HG02981 (cell line): Measurements from ENCODE around the gene TNRC18.
"Not testable (repeated sequence)": the region's sequence is repeated elsewhere in the genome, so short reads cannot be mapped to it uniquely, and the experiment has no call there.

Experiments used
- ATAC-seq: cut with Tn5 transposase; IDR thresholded peaks from one replicate; pipeline ENCODE4 v1.9.1; 2021; ENCODE audit warnings: mild to moderate bottlenecking, moderate library complexity; ENCODE audit not compliant: unreplicated experiment

The TNRC18 gene, protein sequence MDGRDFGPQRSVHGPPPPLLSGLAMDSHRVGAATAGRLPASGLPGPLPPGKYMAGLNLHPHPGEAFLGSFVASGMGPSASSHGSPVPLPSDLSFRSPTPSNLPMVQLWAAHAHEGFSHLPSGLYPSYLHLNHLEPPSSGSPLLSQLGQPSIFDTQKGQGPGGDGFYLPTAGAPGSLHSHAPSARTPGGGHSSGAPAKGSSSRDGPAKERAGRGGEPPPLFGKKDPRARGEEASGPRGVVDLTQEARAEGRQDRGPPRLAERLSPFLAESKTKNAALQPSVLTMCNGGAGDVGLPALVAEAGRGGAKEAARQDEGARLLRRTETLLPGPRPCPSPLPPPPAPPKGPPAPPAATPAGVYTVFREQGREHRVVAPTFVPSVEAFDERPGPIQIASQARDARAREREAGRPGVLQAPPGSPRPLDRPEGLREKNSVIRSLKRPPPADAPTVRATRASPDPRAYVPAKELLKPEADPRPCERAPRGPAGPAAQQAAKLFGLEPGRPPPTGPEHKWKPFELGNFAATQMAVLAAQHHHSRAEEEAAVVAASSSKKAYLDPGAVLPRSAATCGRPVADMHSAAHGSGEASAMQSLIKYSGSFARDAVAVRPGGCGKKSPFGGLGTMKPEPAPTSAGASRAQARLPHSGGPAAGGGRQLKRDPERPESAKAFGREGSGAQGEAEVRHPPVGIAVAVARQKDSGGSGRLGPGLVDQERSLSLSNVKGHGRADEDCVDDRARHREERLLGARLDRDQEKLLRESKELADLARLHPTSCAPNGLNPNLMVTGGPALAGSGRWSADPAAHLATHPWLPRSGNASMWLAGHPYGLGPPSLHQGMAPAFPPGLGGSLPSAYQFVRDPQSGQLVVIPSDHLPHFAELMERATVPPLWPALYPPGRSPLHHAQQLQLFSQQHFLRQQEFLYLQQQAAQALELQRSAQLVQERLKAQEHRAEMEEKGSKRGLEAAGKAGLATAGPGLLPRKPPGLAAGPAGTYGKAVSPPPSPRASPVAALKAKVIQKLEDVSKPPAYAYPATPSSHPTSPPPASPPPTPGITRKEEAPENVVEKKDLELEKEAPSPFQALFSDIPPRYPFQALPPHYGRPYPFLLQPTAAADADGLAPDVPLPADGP (N-terminal part only)

DNA sequence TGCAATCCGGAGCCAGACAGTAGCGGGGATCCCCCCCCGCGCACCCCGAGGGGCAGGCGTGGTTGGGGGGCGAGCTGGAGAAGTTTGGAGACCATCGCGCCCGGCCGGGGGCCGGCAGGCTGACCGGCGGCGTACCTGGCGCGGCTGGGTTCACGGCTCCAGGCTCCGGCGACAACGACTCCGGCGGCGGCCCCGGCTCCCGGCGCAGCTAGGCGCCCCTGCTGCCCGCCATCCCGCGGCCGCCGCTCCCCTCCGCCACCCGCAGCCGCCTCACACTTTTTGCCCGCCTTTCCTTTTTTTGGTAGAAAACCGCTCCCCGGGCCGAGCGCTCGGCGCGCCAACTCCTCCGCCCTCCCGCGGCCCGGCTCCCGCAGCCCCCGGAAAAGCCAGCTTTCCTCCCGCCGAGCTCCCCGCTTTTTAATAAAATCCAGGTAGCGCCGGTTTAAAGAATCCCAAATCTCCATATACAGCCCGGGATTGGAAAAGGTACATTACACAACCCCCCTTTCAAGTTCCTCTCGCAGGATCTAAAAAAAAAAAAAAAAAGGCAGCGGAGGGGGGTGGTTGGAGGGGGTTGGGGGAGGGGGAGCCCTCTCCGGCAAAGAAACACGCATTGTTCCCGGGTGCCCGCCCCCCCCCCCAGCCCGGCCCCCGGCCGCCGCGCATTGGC lies at the start of gene TNRC18:
TNRC18 (minus strand) TSS at position 529 of the 670 bp plus-strand sequence. CDS start 2,588 bp downstream, outside the sequence.
- ATAC-seq: no peak

DNA sequence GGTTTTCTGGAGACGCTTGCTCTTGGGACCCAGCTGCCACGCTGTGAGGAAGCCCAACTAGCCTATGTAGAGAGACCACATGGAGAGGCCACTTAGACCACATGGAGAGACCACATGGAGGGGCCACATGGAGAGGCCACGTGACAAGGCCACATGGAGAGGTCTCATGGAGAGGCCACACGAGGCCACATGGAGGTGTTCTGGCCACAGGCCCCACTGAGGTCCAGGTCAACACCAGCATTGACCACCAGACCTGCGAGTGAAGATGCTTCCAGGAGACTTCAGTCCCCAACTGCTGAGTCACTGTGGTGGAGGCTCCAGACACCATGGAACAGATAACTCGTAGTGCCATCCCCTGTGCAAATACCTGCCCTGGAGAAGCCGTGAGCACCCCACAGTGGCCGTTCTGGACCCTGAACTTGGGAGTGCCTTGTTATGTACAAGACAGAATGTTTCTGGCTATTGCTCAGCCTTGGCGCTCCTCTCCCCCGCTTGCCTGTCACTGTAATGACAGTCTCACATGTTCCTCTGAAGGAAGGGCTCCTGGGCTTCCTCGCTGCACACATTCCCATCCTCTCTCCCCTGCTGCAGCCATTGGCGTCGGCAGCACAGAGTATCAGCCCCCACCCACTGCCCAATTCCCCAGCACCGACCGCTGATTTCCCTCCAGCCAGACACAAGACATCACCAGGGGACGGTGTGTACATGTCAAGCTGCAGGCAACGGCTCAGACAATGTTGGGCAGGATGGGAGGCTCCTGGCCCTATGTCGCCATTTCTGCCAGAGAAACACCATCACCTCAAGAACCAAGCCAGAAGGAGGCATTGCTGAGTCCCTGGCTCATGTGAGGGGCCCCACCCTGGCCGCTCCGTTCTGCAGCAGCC lies 49.0 kb upstream of the TNRC18 start:
- ATAC-seq: no peak

DNA sequence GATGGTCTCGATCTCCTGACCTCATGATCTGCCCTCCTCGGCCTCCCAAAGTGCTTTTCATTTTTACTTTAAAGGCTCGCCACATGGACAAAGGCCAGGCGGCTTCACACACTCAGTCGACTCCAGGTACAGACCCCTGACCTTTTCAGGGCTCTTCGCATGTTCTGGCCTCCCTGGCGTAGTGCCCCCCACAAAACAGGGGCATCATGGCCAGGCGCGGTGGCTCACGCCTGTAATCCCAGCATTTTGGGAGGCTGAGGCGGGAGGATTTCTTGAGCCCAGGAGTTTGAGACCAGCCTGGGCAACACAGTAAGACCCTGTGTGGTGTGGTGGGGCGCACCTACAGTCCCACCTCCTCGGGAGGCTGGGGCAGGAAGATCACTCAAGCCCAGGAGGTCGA lies 48.0 kb upstream of the TNRC18 start:
- ATAC-seq: not testable (repeated sequence)

DNA sequence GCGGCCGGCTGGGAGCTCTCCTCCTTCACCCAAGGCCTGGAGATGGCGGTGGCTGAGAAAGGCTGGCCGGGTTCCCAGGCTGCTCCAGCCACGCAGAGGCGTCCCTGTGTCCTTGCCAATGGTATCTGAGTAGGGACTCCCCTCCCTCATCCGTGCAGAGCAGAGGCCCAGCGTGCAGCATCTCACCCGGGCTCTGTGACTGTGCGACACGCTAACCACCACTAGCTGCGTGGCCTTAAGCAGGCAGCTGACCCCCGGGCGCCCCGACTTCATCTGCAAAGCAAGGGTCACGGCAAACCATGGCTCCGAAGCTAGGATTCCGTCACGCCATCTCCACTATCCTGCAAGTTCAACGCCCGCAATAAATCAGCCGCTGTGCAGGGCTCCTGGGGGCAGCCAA lies 47.2 kb upstream of the TNRC18 start:
- ATAC-seq: no peak

DNA sequence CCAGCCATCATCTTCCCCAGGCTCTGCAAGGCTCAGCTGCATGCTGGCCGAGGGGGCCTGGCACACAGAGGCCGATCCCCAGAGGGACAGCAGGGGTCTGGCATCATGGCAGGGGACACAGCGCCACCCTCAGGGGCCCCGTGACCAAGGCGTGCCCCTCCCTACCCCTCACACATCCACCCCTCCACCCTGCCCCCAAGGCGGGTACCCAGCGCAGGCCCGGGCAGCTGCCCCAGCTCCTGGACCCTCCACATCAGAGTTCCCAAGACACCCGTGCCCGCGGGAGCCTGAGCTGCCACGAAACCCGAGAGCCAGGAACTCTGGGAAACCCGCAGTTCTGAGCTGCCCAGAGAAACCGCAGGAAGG lies 46.5 kb upstream of the TNRC18 start:
- no peak for ATAC-seq

DNA sequence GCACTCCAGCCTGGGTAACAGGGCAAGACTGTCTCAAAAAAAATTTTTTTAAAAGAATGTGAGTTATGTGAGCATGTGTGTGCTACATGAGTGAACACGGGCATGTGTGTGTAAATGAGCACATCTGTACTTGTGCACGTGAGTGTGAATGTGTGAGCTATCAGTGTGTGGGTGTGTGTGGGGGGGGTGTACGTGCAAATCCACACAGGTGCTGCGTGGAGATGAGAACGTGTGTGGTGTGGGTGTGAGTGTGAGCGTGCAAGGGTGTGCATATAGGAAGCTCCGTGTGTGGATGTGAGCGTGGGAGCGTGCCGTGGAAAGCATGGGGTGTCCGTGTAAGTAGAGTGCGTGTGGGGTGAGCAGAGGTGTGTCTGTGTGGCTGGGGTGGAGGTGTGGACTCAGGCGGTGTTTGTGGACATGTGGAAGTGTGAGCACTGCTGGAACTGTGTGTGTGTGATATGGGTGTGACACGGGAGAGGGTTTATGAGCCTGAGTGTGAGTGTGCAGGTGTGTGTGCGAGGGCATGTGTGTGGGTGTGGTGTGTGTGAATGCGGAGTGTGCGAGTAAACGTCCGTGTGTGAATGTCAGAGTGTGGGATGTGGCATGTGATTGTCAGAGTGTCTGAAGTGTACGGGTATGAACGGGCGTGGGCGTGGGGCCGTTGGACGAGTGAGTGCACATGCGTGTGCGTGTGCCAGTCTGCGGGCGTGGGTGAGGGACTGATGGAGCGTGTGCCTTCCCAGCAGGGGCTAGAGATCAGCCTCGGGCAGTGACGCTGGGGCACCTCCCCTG lies 45.9 kb upstream of the TNRC18 start:
- no peak for ATAC-seq

DNA sequence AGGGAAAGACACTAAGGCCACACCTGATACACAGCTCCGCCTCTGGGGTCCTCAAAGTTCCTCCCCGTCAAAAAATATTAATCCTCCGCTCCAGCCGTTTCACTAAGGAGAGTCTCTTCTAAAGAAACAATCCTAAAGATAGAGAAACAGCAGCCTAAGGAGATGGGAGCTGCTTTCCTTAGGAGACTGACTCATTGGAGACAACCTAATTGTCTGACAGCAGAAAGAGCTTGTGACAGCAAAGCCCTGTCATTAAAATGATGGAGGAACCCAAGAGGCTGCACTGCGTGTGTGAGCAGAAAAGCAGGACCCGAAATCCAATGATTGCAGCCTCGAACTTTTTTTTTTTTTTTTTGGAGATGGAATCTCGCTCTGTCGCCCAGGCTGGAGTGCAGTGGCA lies 44.0 kb upstream of the TNRC18 start:
- ATAC-seq: no peak

DNA sequence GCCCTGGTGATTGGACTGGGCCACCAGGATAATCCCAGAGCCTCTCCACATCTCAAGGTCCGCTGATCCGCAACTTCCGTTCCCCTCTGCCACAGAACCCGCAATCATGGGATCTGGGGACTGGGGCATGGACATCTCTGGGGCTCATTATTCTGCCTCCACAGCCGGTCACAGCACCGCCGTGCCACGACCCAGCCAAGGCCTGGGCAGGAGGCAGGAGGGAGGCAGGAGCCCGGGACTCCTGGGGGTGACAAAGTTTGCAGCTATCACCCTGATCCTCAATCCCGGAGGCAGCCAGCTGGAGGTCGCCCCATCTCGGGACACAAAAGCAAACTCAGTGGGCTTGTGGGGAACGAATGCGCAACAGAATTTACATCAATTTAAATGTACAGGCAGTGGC lies 42.9 kb upstream of the TNRC18 start:
- no peak for ATAC-seq

DNA sequence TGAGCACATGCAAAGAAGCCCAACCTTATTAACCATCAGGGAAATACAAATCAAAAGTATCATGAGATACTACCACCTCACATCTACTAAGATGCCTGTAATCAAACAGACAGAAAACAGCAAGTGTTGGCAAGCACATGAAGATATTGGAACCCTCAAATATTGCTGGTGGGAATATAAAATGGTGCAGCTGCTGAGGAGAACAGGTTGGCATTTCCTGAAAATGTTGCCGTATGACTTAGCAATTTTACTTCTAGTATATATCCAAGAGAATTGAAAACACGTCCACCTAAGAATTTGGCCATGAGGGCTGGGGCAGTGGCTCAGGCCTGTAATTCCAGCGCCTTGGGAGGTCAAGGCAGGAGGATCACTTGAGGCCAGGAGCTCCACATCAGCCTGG lies 39.4 kb upstream of the TNRC18 start:
- no peak for ATAC-seq

DNA sequence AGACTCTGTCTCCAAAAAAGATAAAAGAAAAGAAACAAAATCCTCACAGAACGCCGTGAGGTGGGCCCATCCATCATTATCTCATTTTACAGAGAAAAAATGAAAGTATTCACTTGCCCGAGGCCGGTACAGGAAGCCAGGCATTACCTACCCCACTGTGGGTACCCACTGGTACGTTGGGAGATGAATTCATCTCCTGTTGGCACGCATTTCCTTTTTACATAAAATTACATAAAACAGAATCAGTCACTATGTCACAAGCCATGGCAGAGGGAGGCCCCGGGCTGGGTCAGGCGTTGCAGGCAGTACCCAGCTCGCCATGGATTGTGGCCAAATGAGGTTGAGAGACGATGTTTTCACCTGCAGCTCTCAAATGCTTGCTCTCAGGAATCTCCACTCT lies 38.6 kb upstream of the TNRC18 start:
- ATAC-seq: no peak

DNA sequence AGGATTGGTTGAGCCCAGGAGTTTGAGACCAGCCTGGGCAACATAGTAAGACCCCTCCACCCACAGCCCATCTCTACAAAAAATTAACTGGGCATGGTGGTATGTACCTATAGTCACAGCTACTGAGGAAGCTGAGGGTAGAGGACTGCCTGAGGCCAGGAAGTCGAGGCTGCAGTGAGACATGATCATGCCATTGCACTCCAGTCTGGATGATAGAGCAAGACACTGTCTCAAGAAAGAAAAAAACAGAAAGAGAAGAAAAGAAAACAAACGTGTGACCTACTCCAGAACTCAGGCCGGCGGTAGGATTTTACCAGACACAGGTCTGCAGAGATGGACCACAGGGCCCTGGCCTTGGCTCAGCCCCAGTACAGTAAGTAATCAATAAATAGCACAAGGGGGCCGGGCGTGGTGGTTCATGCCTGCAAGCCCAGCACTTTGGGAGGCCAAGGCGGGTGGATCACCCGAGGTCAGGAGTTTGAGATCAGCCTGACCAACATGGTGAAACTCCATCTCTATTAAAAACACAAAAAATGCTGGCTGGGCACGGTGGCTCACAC lies 35.4 kb upstream of the TNRC18 start:
- no peak for ATAC-seq

DNA sequence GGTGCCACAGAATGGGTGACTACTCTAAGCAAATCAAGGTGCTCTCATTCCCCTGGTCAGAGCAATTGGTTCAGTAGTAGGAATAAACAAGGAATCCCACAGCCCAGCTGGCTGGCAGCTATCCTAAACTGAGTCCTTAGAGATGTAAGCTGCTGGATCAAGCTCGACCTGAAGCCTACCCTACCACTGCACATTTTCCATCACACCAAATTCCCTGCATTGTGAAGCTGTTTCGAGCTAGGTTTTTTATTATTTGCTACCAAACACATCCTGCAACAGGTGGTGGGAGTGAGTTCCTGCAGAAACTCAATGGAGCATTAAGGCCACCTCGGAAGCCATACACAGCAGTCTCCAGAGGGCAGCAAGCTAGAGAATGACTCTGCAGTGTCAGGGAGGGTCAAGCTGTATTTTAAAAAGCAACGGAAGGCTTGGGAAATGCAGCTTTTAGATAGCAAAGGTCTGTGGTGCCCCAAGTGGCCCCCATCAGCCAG lies 33.7 kb upstream of the TNRC18 start:
- no peak for ATAC-seq

DNA sequence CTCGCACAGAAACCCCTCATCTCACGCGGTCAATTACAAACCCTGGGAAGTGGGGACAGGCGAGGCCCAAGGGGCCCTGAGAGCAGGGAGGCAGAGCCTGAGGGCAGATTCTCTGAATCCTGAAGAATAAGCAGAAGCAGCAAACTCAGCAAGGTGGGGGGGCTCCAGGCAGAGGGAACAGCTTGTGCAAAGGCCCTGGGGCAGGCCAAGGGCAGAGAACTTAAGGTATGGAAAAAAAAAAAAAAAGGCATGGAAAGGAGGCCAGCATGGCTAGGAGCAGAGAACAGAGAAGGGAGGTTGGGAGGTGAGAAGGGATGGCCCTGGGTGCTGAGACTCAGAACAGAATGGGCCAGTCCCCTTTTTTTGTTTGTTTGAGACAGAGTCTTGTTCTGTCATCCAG lies 32.8 kb upstream of the TNRC18 start:
- no peak for ATAC-seq

DNA sequence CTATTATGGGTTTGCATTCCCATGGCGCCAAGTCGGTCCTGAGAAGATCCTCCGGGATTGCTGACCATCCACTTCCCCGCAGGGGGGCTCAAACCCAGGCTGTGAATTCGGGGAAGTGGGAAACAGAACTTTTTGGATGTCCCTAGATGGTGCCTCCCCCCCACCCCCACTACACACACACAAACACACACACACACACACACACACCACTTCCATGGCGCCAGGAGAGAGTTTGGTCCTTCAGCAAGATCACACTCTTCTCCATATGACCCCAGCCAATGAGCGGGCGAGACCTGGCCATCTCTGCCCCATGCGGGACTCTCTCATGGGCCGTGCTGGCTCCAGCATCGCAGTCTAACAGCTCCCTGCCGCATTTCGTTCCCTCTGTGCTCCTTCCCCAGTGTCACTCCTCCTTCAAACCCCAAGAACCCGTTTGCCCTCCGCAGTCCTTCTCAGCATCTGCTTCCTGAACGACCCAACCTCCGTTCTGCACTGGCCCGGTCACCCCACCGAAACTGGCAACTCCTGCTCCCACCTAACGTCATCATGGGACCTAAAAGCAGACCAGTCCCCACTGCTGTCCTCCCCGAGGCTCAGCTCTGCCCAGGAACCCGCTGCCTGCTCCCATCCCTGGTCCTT lies 32.1 kb upstream of the TNRC18 start:
- ATAC-seq: no peak

DNA sequence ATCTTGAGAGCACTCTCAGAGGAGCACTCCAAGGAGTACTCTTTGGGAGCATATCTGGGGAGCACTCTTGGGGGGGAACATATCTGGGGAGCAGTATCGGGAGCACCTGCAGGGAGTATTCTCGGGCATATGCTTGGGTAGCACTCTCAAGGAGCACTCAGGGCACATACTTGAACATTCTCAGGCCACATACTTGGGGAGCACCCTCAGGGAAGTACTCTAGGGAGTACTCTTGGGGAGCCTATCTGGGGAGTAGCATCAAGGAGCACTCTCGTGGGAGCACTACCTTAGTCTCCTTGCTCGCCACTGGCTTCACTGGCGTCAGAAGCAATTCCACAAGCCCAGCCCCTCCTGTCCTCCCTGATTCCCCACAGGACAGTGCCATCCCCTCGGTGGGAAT lies 31.5 kb upstream of the TNRC18 start:
- ATAC-seq: no peak

DNA sequence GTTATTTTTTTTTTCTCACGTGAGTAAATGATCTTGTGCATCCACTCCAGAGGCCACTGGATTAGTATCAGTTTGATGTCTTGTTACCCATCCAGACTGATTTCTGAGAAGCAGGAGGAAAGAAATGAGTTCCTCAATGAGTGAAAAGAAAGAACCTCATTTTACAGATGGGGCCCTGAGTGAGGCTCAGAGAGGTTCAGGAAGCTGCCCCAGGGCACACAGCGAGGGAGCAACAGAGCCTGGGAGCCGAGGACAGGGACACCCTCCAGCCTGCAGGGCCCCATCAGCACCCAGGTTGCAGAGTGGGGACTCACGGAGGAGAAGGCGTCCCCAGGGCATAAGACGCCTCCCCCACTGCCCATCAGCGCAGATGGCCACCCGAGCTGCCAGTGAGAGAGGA lies 30.9 kb upstream of the TNRC18 start:
- no peak for ATAC-seq

DNA sequence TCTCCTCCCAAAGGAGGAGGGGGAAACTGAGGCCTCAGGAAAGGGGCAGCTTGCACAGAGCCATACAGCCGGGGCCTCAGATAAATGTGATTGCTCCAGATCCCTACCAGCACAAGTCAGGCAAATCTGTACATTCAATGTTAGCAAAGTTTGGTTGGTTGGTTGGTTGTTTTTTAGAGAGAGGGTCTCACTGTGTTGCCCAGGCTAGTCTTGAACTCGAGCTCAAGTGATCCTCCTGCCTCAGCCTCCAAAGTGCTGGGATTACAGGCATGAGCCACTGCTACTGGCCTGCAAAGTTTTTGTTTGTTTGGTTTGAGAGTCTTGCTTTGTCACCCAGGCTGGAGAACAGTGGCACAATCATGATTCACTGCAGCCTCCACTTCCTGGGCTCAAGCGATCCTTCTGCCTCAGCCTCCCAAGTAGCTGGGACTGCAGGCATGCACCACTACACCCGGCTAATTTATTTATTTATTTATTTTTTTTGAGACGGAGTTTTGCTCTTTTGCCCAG lies 30.0 kb upstream of the TNRC18 start:
- no peak for ATAC-seq

DNA sequence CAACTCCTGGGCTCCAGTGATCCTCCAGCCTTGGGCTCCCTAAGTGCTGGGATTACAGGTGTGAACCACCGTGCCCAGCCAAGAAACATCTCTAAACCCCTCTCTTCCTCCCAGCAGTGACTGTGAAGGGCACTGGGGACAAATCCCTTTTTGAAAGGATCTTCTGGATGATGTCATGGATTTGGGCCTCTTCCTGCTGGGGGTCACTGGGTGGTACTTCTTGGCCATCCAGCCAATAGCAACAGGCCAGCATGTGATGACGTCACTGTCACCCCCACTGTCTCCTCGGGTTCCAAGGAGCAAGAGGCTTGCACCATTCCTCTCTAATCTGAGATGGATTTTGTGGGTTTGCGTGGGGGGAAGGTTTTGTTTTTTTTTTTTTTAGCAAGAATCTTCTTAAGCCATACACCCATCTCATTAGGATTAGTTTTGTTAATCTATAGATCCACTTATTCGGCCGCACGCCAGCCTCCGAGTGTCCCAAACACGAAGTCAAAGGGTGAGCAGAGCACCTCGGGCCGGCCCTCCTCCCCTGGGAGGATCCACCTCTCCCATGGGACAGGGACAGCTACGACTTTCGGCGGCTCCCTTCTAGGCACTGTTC lies 29.4 kb upstream of the TNRC18 start:
- ATAC-seq: no peak
